Astrocyte of the cerebellum (primary cell): ENCODE measurements around the gene ADAP2.
"Not testable (repeated sequence)": the region's sequence is repeated elsewhere in the genome, so short reads cannot be mapped to it uniquely, and the experiment has no call there.

ENCODE experiments used
- DNase-seq: peaks from one replicate; pipeline ENCODE4 v3.0.0-alpha.2; 2011; ENCODE audit warnings: low read depth
- H3K4me3 ChIP-seq: 2 replicates; pipeline ENCODE4 v1.5.1; 2011; ENCODE audit warnings: mild to moderate bottlenecking, low read depth, low read length, moderate library complexity
- in situ Hi-C: cut with HindIII; loops from 2 replicates; pipeline ENCODE4 v1.10.0; 2017; ENCODE audit warnings: low sequenced_read_pairs
- TF ChIP-seq, protein P1 (sequence below): IDR thresholded peaks from 2 replicates; pipeline ENCODE4 v1.5.1; 2012; ENCODE audit warnings: low read length, low read depth, moderate library complexity, mild to moderate bottlenecking; ENCODE audit errors: missing control alignments

ADAP2 gene

DNA sequence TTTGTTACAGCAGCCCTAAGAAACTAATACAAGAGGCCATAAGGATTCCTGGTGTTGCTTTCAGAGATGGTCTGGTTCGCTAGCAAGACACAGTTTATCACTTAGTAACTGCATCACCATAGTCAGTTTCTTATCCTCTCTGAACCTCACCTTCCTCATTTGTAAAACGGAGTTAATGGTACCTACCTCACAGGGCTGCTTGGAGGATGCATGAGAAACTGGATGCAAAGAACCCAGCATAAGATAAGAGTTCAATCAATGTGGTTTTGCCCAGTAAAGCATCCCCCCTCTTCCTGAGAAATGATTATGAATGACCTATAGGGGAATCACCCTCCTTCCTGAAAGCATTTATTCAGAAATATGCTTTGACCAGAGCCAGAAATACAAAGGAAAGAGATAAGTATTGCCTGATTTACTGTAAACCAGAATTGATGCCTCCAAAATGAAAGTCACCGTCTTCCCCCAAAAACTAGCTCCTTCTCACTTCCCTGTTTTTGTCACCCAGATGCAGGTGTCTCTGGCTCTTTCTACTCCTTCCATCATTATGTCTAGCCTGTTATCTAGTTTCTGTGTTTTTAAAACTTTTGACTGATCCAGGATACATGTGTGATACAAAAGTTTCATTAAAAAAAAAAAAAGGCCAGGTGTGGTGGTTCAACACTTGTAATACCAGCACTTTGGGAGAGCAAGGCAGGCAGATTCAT is 12.9 kb upstream of the ADAP2 start:
- in situ Hi-C loops: no loop called here
- DNase-seq: no peak
- H3K4me3 ChIP-seq: no peak overlapping the region
- TF ChIP-seq, protein P1, sequence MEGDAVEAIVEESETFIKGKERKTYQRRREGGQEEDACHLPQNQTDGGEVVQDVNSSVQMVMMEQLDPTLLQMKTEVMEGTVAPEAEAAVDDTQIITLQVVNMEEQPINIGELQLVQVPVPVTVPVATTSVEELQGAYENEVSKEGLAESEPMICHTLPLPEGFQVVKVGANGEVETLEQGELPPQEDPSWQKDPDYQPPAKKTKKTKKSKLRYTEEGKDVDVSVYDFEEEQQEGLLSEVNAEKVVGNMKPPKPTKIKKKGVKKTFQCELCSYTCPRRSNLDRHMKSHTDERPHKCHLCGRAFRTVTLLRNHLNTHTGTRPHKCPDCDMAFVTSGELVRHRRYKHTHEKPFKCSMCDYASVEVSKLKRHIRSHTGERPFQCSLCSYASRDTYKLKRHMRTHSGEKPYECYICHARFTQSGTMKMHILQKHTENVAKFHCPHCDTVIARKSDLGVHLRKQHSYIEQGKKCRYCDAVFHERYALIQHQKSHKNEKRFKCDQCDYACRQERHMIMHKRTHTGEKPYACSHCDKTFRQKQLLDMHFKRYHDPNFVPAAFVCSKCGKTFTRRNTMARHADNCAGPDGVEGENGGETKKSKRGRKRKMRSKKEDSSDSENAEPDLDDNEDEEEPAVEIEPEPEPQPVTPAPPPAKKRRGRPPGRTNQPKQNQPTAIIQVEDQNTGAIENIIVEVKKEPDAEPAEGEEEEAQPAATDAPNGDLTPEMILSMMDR: no peak

DNA sequence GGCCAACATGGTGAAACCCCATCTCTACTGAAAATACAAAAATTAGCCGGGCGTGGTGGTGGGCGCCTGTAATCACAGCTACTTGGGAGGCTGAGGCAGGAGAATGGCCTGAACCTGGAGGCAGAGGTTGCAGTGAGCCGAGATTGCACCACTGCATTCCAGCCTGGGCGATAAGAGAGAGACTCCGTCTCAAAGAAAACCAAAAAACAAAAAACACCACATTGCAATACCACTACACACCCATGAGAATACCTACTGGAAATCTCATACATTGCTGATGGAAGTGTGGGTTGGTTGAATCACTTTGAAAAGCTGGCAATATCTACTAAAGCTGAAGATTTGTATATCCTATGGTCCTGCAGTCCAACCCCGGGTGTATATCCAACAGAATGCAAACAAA is 11.6 kb upstream of the ADAP2 start:
- DNase-seq, H3K4me3 ChIP-seq, in situ Hi-C loops: not testable (repeated sequence)

DNA sequence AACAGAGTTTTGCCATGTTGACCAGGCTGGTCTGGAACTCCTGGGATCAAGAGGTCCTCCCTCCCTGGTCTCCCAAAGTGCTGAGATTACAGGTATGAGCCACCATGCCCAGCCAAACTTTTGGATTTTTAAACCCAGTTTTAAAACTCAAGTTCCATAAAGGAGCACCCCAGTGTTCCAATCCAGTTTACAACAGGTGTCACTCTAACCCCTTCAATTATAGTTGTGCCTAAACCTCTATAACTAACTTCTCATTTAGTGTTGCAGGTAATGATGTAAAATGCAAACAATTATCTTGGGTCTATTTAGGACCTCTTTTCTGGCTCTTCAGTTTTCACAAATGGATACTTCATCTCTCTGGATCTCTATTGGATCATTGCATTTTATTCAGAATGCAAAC is 7.8 kb upstream of the ADAP2 start:
- TF ChIP-seq, protein P1: no peak
- in situ Hi-C loops: no loop called here
- no peak for DNase-seq
- H3K4me3 ChIP-seq: no peak overlapping the region

DNA sequence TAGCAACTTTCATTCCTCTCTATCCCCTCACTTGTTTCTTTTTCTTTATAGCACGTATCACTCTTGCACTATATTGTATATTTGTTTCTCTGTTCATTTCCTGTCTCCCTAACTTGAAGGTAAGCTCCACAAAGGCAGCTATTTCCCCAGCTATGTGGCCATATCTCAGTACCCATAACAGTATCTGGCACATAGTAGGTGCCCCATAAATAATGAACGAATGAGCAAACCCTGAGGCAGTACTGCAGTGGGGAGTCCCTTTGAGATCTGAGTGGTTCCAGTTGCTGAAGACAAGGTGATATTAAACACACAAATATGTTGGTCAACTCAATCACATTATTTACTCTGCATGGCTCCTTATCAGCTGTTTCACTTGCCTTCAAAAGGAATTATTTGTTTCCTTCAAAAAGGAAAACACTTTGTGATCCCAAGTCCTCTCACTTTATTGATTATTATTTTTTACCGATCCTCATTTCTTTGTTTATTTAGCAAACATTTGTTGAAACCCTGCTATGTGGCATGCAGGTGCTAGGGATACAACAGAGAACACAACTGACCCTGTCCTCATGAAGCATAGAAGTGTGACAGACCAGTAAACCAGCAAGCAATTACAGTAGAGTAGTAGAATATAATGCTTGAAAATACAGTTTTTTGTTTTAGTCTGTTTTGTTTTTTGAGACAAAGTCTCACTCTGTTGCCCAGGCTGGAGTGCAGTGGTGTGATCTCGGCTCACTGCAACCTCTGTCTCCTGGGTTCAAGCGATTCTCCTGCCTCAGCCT is 5.7 kb upstream of the ADAP2 start:
- TF ChIP-seq, protein P1: no peak
- DNase-seq: no peak
- H3K4me3 ChIP-seq: no peak overlapping the region
- in situ Hi-C loops: no loop called here

DNA sequence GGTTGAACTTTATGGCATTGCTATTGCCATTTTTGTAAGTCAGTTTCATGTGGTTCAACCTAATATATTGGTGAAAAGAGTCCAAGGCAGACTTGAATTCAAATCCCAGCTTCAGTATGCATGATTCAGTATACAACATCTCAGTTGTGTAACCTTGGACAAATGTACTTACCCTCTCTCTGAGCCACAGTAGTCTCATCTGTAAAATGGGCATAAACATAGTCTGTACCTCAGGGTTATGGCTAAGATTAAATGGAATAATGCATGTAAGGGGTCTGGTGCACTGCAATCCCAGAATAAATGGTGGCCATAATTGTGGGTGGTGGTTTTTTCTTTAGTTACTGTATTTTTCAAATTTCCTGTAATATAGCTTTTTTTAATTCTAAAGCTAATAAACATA is 4.7 kb upstream of the ADAP2 start:
- DNase-seq: no peak
- in situ Hi-C loops: no loop called here
- no peak overlapping the region for H3K4me3 ChIP-seq
- TF ChIP-seq, protein P1: no peak

DNA sequence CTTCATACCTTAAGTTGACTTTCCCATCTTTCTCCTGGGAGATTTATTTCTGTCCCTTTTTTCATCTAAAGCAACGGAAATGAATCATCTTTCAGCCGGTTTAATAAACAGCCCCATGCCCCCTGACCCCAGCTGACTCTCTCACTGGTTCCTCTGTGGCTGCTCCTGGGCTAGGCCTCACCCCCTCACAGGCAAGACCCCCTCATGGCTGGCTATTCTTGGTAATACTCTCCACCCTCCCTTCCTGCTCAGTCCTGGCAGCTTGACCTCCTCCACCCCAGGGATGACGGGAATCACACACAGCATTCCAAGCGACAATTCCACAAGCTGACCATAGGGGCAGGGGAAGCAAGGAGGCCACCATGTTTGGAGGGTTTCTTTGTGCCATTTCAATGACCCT is 1.5 kb upstream of the ADAP2 start:
- no peak for DNase-seq
- H3K4me3 ChIP-seq: no peak overlapping the region
- TF ChIP-seq, protein P1: no peak
- in situ Hi-C loops: no loop called here
